GM19452 (cell line): Measurements from ENCODE around the gene EIF1B.

Experiments
- ATAC-seq: cut with Tn5 transposase; IDR thresholded peaks from one replicate; pipeline ENCODE4 v1.9.1; 2021; ENCODE audit not compliant: unreplicated experiment

EIF1B gene

GRCh38 chr3:40308725-40309417 is 636 bp upstream of the EIF1B start:
- no peak for ATAC-seq

DNA sequence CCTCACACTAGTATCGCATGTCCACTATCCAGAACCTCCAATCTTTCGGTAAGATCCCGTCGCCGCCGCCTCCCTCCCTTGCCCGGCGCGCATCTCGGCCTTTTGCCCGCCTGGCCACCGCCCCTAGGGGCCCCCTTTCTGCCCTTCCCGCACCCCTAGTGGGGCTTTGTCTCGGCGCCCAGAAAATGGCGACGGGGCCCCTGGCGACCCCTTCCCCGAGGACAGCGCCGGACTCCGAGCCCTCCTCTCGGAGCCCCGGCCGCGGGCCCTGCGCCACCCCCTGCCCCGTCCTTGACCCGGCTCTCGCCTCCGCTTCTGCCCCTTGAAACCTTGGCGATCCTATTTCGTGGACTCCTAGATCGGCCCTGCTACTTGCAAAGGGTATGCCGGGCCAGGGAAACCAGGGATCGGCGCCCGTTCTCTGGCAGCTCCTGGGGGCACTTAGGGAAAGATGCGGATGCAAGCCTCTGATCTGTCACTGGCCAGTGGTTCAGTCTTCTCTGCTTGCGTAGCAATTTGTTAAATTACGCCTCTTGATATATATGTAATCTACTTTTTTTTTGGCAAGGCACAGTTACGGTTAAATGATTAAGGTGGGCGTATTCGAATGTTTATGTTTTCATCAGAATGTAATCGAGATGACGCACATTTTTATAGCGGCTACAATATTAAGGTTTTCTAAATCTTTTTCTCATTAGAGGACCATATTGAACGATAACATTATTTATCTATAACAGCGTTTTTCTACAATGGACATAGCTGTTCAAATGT is 603 bp downstream of the EIF1B start:
- ATAC-seq: peak; percentile 18

DNA sequence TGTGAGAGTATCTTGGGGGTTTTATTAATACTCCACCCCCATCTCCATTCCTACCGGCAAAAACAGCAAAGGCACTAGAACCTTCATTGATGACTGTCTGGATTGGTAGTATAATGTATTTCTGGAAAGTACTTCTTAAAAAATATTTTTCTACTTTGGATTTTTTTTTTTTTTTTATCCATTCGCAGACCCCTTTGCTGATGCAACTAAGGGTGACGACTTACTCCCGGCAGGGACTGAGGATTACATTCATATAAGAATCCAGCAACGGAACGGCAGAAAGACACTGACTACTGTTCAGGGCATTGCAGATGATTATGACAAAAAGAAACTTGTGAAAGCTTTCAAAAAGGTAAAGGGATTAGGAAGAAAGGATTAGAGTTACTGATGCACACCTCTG is 1.2 kb downstream of the EIF1B start:
- no peak for ATAC-seq

- no peak for ATAC-seq
Observed at GRCh38 chr3:40312661-40313226, 3.2 kb downstream of the EIF1B start.

GRCh38 chr3:40313975-40314860 is 4.7 kb downstream of the EIF1B start:
- no peak for ATAC-seq

DNA sequence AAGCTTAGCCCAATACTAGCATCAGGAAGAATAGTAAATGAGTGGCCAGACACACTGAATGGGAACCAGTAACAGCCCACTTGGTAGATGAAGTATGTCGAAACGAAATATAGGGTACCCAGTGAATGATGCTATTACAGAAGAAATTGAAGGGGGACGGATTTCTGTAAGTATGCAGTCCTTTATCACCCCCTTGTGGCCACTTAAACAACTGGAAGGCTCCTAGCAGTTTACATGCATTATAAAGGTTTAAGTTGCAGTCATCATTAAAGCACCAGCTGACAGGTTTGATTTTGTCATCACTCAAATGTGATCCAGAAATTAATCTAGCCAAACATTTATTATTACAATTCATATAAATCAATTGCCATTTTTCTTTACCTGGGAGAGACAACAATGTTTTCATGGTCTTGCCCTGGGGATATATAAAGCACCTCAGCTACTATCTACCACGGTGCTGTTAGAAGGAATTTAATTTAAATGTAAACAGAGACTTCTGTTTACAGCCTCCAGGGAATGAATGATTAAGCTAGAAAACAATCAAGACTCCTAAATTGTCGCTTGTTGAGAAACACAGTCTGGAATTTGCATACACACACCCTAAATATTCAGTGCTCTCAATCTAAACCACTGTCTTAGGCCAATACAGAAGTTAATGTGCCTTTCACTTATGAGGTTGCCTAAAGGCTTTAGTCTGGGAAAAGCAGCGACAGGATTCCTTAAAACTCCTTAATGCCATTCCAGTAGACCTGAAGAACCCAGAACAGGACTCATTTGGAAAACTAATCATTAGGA is 7.8 kb downstream of the EIF1B start:
- peak; percentile 75 for ATAC-seq

DNA sequence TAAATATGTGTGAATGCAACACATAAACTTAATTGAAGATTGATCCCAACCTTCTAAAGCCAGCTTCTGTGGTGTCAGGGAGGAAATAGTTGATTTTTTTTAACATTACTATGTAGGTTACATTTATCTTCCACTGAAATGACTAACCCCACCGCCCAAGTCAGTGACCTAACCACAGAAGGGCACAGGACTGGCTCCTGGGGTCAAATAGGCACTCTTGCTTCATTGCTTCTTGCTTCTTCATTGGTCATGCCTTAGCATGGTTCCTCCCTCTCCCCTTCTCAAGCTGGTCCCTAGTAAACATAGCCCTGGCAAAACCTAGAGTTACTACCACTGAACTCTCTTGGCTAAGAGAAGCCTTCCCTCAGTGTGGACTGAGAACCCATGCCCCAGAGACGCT is 12.3 kb downstream of the EIF1B start:
- no peak for ATAC-seq

DNA sequence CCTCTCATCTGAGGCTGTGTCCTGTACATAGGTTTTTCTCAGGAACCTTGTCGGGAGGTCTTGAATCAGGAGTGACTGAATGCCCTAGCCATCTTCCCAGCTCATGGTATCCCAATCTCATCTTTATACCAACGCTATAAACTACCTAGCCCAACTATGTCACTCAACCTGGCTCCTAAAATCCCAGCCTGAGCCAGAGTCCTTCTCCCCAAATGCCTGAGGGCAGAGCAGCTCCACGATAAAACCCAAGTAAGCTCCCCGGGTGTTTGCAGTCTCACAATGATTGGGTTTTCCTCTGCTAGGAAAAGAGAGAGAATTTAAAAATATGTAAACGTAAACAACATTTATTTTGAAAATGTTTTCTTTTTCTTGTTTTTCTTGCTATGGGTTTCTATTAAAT is 14.4 kb downstream of the EIF1B start:
- ATAC-seq: no peak

DNA sequence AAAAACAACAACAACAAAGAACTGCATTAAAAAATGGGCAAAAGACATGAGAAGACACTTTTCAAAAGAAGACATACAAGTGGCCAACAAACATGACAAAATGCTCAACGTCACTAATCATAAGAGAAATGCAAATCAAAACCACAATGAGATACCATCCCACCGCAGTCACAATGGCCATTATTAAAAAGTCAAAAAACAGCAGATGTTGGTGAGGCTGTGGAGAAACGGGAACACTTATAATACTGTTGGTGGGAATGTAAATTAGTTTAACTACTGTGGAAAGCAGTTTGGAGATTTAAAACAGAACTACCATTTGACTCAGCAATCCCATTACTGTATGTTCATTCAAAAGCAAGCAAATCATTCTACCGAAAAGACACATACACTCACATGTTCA is 15.1 kb downstream of the EIF1B start:
- ATAC-seq: no peak

GRCh38 chr3:40325465-40325864 is 16.0 kb downstream of the EIF1B start:
- no peak for ATAC-seq

- ATAC-seq: no peak
Observed at GRCh38 chr3:40328374-40328773, 18.9 kb downstream of the EIF1B start.

- no peak for ATAC-seq
Observed at GRCh38 chr3:40329071-40329470, 19.6 kb downstream of the EIF1B start.

- ATAC-seq: no peak
Observed at GRCh38 chr3:40332684-40333083, 23.2 kb downstream of the EIF1B start.

GRCh38 chr3:40333416-40333815 is 23.9 kb downstream of the EIF1B start:
- ATAC-seq: no peak

DNA sequence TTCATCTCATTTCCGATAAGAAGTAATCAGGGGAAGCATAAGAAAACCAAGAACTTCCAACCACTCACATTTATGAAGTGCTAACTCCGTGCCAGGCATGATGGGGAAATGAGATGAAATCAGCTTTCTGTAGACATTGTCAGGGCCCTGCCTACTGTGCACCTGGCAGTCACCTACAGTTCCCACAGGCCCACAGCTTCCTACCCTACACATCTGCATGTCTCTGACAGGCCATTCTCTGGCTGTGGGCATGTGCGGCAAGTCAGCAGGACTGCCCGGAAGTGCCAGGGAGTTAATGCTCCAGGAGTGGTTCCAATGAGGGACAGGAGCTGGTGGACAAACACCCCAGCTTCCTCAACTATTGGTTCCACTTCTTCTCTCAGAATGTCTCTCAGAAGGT is 24.3 kb downstream of the EIF1B start:
- ATAC-seq: no peak

DNA sequence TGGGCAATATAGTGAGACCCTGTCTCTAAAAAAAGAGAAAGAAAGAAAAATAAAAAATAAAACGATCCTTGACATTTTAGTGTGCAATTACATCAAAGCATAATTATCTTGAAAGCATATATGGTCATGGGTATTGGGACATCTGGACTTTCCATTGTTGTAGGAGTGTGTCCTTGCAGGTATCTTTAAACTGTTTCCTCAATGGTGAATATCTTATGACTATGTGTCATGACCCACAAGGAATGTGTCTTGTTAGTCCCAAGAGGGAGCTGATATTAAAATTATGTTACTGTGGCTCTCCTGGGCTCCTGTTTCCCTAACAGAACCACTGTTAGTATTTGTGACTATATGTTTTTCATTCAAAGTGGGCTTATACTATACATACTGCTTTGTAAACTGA is 26.6 kb downstream of the EIF1B start:
- no peak for ATAC-seq

DNA sequence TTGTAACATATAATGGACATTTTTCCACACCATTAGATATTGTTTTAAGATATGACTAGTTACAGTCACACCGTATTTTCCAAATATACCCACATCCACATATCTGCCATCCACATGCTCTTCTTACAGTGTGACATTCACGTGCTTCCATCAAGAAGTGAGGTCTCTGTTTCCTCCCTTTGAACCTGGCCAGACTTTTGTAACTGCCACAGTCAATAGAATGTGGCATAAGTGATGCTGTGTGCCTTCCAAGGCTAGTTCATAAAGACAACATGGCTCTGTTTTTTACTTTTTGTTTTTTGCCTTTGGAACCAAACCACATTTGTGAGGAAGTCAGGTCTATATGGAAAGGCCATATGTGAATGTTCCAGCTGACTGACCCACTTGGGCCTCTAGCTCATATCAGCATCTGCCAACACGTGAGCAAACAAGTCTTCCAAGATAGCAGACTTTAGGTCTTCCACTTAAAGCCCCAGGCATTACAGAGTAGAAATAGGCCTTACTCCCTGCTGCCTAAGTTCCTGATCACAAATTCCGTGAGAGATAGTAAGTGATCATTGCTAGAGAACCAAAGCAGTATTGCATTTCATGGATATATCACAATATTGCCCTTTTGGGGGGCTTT is 27.1 kb downstream of the EIF1B start:
- ATAC-seq: no peak

DNA sequence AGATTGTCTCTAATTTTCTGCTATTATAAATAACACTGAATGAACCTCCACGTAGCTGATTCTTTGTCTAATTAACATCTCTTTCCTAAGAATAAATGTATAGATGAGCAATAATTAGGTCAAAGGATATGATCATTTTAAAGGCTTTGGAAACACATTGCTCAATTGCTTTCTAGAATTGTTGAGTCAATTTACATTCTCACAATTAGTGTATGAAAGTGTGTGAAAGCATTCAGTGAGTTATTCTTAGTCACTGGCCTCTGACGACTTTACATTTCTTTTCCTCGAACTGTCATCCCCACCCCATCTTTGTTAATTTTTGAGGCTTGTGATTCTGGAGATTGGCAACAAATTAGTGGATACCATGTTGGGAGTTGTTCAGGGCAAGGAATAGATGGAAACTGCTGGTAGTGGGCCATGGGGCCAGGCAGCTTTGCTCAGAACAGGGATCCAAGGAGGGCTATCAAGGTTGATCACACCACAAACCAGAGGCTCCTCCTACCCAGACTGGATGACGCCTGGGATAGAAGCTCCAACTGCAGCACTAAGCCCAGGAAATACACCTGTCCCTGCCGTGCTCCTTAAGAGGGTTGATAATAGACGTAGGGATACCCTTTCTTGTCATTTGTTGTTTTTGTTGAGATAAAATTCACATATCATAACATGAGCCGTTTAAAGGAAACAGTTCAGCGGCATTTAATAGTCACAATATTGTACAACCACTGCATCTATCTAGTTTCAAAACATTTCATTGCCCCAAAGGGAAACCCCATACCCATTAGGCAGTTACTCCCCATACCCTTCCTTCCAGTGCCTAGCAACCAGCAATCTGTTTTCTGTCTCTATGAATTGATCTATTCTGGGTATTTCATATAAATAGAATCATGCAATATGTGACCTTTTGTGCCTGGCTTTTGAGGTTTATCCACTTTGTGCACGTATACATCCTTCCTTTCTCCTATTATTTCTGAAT is 27.9 kb downstream of the EIF1B start:
- peak; percentile 68 for ATAC-seq

DNA sequence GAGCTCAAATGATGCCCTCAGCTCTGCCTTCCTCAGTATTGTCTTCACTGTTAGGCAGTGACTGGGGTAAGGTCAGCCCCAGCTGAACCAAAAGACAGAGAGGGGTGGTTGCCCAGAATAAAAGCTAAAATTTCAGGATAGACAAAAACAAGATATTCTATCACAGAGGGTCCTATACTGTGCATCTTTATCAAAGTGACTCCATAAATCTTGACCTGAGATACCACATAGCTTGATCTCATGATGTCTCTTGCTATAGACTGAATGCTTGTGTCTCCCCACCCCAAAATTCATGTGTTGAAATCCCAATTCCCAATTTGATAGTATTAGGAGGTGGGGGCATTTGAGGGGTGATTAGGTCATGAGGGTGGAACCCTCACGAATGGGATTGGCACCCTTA is 30.4 kb downstream of the EIF1B start:
- no peak for ATAC-seq
